ENCODE data around the gene EDIL3.
"Not testable (repeated sequence)": the region's sequence is repeated elsewhere in the genome, so short reads cannot be mapped to it uniquely, and the experiment has no call there.

Gene EDIL3

DNA sequence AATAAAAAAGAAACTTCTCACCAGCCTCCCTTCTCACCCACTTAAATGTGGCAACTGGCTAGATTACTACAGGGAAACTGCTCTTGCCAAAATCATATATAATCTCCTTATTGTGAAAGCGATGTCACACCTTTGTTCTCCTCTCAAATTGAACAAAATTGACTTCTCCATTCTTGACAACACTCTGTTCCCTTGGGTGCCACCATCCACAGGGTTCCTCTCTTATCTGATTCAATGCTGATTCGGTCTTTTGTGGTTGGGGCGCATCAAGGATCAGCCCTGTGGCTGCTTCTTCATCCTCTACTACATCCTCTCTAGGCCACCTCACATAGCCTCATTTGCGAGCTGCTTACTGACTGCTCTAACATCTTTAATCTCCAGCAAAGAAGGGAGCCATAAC lies 86.1 kb downstream of the EDIL3 start:
- DNase-seq = no peak

DNA sequence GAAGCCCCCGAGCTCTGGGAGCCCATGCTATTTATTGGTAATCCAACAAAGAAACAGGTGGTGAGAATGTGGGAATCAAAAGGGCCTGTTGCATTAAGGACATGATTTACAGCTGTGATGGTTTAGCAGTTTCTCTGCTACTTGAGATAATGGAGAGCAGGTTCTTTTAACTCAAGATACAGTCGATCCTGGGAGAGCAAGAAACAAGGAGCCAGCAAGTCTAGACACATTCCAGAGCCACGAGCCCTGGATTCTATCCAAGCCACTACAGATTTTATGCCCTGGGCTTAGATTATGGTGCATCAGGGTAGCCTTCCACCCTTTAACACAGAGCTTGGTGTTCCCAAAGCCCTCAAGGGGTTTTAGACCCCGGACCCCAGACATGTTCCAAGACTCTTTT lies 87.0 kb downstream of the EDIL3 start:
- DNase-seq = not testable (repeated sequence)

DNA sequence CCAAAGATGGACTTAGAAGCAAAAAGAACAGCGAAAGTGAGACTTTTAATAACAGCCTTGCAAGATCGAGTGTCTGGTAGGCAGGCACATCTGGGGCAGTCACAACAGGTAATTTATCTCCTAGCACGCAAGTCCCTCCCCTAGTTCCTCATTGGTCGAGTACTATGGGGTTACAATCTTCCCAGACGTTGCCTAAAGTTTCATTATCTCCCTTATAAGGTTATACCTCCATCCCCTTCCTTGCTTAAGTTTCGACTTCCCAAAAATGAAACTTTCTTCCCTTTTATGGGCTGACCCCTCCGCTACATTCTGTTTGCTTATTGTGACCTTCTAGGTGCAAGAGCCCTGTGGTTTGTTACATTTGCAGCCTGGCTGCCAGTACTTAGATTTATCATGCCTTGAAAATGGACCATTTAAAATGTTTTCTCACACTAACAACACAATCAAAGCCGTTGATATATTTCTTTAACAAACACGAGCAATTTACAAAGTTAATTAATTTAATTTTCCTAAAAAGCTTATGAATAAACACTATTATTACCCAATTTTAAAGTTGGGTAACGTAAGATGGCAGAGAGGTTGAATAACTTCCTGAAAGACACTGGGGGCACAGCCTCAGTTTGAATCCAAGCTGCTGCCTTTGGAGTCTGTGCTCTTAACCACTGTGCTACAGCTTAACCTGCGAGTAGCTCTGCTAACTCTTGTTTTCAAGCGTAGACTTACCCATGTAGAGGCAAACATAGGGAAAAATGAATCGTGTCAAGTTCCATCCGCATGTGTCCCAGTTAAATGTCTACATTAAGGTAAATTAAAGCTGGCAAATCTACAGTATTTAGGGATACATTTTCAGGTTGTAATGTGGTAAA lies 91.7 kb downstream of the EDIL3 start:
- no peak for DNase-seq

DNA sequence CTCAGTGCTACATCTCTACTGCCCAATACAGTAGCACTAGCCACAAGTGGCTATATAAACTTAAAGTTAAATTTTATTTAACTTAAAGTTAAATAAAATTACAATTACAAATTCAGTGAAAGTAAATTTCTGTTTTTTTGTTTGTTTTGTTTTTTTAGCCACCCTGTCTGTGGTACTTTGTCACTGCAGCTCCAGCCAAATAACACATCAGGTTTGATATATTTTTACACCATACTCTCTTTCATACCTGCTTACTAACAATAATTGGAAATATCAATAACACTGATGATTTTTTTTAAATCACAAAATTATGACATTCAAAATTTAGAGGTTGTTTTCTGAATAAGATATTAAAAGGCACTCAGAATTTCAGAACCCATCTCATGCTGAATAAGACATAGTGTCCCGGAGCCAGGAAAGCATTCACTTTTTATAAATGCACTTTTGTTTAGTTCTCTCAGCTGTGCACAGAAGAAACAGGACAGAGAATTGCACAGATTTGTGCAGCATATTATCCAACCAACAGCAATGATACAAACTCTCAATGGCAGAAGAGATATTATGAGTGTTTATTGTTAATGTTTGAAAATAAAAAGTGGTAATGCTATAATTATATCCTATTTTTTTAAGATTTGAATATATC lies 92.6 kb downstream of the EDIL3 start:
- no peak for DNase-seq

DNA sequence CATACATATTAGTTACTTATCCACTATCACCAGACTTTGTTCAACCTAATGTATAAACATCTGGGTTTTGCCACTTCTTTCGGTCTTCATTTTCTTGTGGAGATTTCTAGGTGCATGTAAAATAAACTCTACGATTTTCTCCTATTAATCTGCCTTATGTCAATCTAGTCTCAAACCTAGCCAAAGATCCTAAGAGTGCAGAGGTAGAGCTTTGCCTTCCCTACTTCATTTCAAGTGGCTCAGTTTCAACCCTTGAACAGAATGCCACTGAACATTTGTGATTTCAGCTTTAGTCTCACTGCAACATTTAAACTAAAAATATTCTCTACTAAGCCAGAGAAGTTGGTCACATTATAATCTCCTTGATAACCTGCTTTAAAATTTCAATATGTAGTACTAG lies 94.0 kb downstream of the EDIL3 start:
- DNase-seq = no peak

DNA sequence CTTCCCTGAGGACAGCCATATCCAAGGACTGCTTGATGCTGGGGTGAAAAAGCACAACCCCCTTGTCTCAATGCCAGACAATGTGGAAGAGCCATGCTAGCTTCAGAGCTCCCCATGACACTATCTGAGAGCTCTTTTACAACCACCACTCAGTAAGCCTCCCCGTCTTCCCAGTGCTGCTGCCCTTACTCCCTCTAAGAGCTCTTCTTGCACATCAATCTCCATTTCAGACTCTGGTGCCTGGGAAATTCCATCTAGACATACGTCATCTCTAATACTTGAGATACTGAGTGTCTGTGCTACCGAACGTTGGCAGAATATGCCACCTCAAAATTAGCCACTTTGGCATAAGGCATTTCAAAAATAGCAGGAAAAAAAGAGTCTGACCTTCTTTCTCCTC lies 94.5 kb downstream of the EDIL3 start:
- no peak for DNase-seq

DNA sequence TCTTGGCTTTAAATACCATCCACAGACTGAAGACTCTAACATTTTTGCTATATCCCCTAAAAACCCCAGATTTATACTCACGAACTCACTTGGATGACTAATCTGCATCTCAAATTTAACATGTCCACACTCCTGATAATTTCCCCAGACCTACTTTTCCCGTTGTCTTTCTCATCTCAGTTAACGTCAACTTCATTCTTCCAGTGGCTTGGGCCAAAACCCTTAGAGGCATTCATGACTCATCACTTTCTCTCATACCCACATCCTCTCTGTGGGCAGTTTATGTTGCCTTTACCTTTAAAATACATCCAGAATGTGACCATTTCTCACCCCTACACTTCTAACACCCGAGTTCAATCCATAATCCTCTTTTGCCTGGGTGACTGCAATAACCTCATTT lies 96.7 kb downstream of the EDIL3 start:
- no peak for DNase-seq

DNA sequence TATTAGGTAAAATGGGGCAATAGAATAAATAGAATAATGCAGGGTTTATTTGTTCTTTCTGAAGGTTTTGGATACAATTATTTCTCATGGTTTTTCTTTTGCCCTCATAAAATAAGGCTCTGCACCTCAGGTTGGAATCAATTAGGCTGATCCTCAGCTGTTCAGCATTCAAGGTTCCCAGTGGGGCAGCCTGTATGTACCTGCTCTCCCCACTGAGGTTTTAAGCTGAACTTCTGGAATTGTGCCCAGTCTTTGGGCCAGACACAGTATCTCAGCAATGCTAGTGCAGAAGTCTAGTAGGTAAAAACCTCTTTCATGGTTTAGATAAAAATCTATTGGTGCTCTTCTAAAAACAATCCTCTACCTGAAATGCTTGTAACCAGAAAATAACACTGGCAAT lies 98.0 kb downstream of the EDIL3 start:
- no peak for DNase-seq

DNA sequence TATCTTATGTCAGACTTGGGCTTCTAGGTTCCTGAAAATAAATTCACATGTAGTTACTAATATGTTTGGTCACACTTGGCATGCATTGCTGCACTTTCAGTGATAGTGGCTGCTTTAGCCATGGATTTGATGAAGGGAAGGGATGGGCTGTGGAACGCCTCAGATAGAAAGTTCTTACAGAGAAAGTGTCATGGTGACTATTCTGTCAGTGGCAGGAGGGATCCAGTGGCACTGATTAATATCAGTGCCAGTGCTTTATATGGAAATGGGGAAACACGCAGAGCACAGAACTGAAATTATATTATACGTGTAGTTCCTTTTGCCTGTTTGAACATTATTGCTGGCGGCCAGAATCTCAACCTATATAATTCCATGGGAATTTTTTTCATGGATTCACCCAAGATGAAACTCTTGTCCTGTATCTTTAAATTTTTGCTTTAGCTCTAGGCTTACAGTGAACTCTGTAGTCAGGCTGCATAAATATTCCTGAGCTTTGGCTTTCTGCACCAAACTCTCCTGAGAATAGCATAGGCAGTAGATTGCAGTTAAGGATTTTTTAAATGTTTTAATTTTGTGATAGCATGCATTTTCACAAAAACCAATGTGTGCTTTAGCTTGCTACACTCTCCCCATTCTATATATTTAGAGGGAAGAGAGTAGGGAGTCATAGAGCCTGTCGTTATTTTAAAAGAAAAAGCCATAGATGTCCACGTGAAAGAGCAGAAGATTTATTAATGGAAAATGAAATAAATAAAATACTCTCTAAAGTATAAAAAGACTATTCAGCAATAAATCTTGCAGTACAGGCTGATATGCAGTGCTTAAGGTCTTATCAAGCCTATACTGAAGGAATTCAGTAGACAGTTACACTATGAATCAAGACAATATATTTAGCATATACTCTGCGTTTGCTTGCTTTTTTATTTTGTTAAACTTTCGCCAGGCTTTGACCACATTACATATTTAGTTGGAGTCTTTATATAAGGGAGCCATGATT lies 98.7 kb downstream of the EDIL3 start:
- no peak for DNase-seq

DNA sequence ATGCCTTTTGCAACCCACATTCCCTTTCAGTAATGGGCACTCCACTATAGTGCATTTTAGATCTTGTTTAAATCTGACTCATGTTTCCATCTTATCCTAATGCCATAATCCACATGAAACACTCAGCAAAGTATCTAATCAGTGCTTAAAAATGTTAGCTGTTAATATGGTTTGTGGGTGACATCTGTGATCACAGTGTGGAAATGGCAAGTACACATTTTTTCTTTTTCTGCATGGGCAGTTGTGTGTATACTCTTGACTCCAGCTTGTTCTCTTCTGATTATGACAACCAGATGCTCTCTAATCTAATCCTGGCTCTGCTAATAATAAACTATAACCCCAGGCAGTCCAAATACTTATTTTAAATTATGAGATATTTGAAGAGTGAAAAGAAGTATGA lies 103.3 kb downstream of the EDIL3 start:
- DNase-seq = no peak

DNA sequence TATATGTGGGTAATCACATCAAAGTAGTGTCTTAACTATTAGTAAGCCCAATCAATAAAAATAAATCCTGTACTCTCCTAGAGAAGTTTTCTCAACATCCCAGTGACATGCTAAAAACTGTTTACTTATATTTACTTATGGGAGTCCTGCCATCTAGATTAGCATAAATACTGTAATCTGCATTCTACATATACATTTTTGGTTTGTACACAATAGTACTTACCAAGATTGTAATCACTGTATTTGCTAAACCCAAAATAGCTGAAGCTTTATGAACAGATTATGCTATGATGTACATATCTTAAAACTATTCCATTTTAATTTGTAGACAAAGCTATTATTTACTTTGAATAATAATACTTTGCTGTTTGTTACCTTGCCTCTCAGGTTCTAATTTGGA lies 105.4 kb downstream of the EDIL3 start:
- DNase-seq = no peak

DNA sequence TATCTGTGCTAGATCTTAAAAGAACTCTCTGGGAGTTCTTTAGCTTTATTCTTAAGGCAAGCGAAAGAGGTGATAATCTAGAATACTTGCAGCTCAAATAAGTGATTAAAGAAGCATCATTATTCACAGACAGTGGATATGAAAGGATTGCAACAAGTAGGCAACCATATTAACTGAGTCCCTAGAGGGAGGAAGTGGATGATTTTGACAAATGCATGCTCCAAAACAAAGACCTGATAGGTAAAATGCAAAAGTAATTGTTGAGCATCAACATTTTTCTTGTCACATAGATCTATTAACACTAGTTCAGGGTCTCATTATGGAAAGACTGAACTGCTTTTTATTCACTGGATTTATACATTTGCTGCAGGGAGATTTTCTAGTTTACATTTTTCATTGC lies 109.1 kb downstream of the EDIL3 start:
- no peak for DNase-seq

DNA sequence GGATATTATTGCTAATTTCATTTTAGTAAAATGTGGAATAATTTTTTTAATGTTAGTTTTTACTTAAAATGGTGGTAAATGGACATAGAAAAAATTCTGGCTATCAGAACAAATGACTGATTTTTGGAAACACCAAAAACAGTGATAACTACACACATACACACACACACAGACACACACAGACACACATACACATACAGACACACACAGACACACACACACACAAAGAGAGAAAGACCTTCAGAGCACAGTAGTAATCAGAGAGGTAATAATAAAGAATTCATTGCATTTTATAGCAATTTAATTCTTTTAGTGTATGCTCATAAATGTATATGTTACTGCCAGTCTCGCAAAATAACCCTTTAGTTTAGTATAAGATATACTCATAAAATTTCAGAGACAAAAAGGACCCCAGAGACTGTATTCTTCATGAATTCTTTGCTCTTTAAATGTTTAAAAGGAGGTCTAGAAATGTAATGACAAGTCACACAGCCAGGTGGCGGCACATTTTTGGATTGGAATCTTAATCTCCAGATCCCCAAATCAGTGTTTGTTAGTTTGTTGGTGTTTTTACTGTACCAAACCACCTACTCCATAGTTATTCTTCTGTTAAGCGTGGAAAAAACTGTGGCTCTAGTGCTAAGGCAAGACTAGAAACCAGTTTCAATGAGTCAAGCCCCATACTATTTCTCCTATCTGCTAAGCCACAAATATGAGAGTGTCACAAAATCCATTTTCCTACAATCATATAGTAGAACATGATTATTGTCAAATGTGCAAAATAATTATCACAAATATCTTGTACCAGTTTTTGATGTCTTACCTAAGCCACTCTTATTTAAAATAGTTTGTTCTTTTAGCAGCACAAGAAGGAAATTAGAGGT lies 109.9 kb downstream of the EDIL3 start:
- no peak for DNase-seq

DNA sequence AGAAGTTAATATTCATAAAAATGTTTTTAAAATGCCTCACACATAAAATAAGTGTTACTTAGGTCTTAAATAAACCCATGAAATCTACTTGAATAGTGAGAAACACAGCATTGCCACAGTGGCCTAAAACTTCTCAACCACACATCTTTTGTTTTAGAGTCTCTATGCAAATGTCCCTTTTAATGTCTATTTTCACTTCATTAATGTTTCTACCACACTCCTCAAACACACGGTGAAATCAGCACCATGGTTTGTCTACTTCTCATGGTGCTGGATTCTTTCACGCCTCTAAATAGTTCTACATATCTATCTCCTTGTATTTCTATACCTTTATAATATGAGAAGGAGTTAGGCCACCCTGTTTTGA lies 111.2 kb downstream of the EDIL3 start:
- no peak for DNase-seq

DNA sequence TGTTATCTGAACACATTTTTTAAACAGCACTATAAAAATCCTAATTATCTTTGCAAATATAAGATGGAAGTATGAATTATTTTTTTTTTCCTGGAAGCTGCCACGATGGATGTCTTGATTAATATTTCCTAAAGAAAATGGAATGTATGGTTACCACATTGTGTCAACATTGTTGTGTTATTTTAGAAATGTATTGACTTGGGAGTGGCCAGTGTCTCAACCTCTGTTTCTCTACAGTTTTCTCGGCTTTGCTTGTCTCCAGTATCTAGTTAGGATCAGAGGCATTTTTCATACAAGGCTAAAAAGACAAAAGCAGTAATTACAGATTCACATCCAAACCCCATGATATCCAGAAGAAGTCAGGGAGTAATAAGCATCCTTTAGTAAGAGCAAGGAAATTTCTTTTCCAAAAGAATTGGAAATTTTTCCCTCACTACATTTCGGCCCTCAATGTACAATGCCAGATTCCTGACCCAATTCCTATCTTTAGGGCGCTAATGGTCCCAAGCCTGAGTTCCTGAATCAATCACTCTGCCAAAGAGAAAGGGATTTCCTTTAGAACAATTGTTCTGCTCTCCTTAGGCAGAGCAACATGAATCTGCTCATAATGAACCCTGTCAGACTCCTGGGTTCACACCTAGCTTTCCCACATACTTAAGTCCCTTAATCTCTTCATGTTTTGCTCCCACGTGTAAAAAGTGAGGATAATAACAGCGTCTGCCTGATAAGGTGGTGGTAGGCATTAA lies 111.7 kb downstream of the EDIL3 start:
- DNase-seq = no peak

DNA sequence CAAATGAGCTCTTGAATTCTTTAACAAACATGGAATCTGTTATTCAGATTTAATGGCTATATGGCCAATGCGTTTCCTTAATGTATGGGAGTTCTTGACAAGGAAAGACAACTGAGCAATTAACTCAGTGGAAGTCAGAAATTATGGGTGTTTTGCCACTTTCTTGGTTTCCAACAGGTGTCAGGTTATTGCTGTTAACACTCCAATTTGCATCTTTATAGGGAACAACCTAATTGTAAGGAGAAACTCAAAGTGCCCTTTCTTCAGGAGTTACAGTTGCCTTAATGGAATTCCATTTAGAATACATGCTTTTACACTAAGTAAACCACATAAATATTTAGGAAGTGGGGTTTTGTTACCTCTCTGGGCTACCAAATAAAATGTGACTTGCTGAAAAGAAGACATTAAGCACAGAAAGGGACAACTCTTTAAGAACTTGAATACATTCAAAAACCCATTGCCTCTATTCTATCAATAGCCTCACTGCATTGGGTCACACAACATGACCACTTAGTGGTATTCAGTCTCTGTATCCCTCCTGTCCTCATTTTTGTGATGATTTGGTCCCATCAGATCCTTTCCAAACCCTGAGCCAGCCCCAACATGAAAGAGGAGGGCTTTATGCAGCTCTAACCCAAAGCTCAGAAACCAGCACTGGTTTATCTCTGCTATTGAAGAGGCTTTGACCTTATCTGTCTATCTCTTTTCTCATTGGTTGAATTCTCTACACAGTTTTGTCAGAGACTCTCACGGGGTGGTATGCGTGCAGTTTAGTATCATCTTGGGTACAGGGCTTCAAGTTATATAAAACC lies 118.7 kb downstream of the EDIL3 start:
- no peak for DNase-seq

DNA sequence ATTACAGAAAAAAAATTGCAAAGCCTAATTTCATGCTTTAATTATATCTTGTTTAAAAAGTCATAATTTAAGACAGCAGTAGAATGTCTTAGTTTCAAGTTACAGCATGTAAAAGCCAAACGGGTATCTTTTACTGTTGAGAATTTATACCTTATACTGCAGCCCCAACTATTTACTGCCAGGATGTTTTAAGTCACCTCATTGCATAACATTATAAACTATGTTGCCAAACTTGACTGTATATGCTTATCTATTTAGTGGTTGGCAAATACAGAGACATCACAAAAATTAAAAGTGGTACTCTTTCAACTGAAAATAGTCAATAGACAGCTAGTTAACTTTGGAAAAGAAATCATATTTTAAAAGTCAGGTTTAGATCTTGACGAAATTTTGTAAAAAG lies 119.5 kb downstream of the EDIL3 start:
- no peak for DNase-seq

DNA sequence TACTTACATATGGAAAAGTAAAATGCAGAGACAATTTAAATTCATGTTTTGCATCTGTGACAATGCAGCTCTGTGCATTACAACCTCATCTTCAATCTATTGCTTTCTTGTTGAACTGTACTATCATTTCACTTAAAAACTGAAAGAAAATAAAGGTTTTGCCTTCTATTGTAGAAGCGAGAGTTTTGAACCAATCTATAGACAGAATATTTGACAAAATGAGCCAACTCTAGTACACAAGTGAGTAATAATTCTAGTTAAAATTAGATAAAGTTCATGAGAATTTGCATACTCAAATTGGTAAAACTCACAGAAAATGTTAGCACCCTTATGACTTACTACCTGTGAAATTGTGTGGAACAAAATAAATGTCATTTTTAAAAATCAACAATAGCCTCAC lies 123.7 kb downstream of the EDIL3 start:
- DNase-seq = no peak

DNA sequence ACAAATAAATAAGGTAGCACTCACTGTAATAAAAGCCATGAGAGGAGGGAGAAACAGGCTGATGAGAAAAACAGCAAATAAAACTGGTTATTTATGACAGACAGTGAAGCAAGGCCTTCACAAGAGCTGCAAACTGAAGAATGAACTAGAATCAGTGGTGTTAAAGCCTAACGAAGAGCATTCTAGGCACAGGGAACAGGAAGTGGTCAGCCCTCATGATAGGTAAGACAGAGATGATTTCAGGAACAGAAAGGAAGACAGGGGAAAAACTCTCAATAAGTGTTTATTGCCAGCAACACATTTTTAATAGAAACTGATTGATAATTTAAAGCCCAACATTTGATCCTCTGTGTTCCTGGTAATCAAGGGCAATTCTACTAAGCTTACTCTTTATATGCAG lies 124.5 kb downstream of the EDIL3 start:
- DNase-seq = no peak

DNA sequence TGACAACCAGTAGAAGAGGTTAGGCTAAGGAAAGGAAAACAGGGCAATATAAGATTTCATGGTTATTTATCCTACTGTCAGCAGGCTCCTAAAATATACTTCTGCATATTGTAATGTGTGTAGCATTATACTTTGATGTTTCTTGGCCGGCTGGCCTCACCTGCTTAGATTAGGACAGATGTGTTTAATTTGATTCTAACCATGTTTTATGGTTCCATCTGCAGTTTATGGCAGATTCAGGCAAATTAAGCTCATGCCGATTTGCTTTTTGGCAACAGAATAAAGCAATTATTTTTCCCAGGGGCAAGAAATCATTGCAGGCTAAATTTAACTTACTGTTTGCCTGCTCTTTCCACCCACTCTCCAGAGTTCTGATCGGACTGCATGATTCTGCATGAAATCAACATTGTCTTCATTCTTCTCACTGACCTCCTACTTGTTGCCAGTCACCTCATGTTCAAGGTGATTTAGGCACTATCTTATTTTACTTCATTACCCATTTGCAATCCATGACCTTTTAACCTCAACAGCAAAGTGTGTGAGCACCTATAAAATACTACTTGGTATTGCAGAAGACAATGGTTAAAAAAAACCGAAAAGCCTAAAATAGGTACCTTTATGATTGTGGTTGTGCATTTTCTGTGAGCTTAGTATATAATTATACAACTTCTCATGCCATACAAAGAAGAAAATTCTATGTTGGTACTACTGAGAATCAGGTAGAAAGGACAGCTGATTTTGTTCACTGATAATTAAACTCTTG lies 125.2 kb downstream of the EDIL3 start:
- no peak for DNase-seq

Data from CD4-positive, alpha-beta T cell treated with Interferon alpha-2 for 1 hour (primary cell).